Tibial nerve (tissue), 4 donors: Measurements from ENCODE around the gene ABLIM3. TPM values are rescaled to one million over a fixed set of nuclear protein-coding genes. Genes with fewer than 3 reads are reported as not detected.

Experiments used
- DNase-seq, 2 donors: peaks; one replicate each; pipeline ENCODE4 v3.0.0-alpha.2; 2019; ENCODE audit warnings: low spot score in 2 of 2
- H3K27ac ChIP-seq, 4 donors: fragments of 200-600 bp; sonication (generic) in 3 of 4; one replicate each; pipeline ENCODE4 v1.5.1; 2017 to 2019; ENCODE audit warnings: mild to moderate bottlenecking in 1 of 4
- H3K27me3 ChIP-seq, 2 donors: fragments of 200-600 bp; sonication (generic) in 1 of 2; one replicate each; pipeline versions ENCODE4 v1.5.1 to v1.6.0; 2017 to 2019
- H3K36me3 ChIP-seq, 3 donors: fragments of 200-600 bp; sonication (generic); one replicate each; pipeline ENCODE4 v1.5.1; 2018 to 2019
- H3K4me1 ChIP-seq, 4 donors: fragments of 200-600 bp; sonication (generic) in 3 of 4; one replicate each; pipeline ENCODE4 v1.5.1; 2017 to 2019
- H3K4me3 ChIP-seq, 4 donors: fragments of 200-600 bp; sonication (generic) in 3 of 4; one replicate each; pipeline ENCODE4 v1.5.1; 2017 to 2019; ENCODE audit warnings: mild to moderate bottlenecking in 1 of 4, moderate library complexity in 1 of 4
- H3K9me3 ChIP-seq, 4 donors: fragments of 200-600 bp; sonication (generic) in 3 of 4; one replicate each; pipeline ENCODE4 v1.5.1; 2017 to 2019
- EP300 ChIP-seq, 2 donors: sonication (generic); formaldehyde crosslinking; IDR thresholded peaks; one replicate each; pipeline ENCODE4 v1.6.1; 2017; ENCODE audit warnings: antibody characterized with exemption in 2 of 2, mild to moderate bottlenecking in 1 of 2
- POLR2A ChIP-seq, 2 donors: fragments of 450-650 bp; IDR thresholded peaks; one replicate each; pipeline ENCODE4 v1.6.1; 2017; ENCODE audit warnings: antibody characterized with exemption in 2 of 2, mild to moderate bottlenecking in 2 of 2, moderate library complexity in 2 of 2
- WGBS, 2 donors: methylation state at CpG; one replicate each; pipeline ENCODE4 v1.1.5; 2018; 5-methylcytosine and 5-hydroxymethylcytosine counted together
- total RNA-seq, 4 donors: library from RNA; depleted of rRNA; stranded (reverse); fragments of >200 nt; gene quantifications; one replicate each; pipeline ENCODE4 v1.1.0, GENCODE V29; 2016
- TF ChIP-seq, protein P1 (sequence below), 5 experiments: fragments of 200-600 bp in 3 of 5; fragments of 450-650 bp in 2 of 5; sonication (generic) in 3 of 5; IDR thresholded peaks; one replicate each; pipeline ENCODE4 v1.5.1; 2016 to 2019; ENCODE audit warnings: antibody characterized with exemption in 5 of 5, mild to moderate bottlenecking in 3 of 5, moderate library complexity in 2 of 5

ABLIM3 gene
- total RNA-seq, 4 donors from 2014 or later, result 50.3 to 75.3 (median 52.3) TPM

DNA sequence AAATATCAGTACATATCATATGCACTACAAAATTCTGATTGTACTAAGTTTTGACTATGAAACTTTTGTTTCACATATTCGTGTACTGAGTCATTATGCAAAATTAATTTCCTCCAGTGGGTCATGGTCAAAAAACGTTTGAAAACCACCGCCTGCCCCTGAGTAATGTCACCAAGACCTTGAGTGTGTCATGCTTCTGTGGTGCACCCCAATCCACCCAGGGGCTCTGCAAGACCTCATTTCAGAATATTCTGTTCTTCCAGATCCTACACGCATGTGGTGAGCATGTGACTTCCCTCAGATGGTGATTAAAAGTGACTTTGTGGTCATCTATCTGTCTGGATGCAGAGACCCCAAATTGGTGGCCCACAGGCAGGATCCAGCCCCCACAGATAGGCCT is 31.0 kb downstream of the ABLIM3 start:
- Histone ChIP-seq H3K27ac (peak overlapping the region in 3 of 4 donors; percentile 22 to 90 (median 69)), H3K9me3 (no peaks in the 10 kb centered on the region), H3K27me3 (no peaks in the 10 kb centered on the region), H3K4me3 (no peak overlapping the region), H3K36me3 (no peaks in the 10 kb centered on the region), H3K4me1 (peaks cover 0 to 52% (median 19%) of the 10 kb centered on the region in 4 donors)
- TF ChIP-seq EP300 (IDR thresholded peaks at IDR 0.05) (no peak), POLR2A (IDR thresholded peaks at IDR 0.05) (no peak)
- TF ChIP-seq, protein P1, sequence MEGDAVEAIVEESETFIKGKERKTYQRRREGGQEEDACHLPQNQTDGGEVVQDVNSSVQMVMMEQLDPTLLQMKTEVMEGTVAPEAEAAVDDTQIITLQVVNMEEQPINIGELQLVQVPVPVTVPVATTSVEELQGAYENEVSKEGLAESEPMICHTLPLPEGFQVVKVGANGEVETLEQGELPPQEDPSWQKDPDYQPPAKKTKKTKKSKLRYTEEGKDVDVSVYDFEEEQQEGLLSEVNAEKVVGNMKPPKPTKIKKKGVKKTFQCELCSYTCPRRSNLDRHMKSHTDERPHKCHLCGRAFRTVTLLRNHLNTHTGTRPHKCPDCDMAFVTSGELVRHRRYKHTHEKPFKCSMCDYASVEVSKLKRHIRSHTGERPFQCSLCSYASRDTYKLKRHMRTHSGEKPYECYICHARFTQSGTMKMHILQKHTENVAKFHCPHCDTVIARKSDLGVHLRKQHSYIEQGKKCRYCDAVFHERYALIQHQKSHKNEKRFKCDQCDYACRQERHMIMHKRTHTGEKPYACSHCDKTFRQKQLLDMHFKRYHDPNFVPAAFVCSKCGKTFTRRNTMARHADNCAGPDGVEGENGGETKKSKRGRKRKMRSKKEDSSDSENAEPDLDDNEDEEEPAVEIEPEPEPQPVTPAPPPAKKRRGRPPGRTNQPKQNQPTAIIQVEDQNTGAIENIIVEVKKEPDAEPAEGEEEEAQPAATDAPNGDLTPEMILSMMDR (IDR thresholded peaks at IDR 0.05), result no peak
- no peak for DNase-seq
- WGBS, 2 donors, result 34 to 43% methylated on average over 4 of the region's 4 CpGs

DNA sequence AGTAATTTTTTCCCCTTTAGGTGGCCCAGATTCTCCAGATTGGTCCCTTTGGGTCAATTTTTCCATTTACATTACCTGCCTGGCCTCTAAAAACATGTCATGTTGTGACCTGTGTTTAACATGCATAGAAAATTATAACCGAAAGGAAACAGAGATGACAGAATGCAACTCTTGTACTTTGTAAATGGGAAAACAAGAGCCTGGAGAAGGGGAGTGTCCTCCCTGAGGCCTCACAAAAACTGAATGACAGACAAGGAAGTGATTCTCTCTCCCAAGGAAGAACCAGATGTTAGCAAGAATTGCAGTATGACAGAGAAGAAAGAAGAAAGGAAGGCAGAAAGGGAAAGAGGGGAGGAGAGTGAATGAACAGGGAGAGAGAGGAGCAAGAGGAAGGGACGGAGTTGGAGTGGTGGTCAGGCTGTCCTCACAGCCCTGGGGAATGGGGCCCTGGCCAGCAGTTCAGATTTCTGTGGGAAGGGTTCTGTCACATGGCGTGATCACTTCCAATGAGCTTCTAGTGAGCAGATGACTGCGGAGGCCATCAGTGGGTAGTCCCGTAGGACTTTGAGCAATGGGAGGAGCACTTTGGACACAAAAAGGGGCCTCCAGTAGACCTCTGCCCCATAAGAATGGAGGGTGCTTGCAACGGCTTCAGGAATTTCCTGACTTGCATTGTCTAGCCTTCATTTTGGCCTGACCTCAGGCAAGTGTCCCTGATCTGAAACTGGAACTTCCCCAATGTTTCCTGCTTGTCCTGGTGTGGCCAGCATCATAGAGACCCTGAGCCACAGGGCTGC is 31.6 kb downstream of the ABLIM3 start:
- H3K27ac ChIP-seq, result peak overlapping the region; percentile 22 to 90 (median 58)
- 71 to 80% methylated on average over 6 of the region's 6 CpGs for WGBS, 2 donors

DNA sequence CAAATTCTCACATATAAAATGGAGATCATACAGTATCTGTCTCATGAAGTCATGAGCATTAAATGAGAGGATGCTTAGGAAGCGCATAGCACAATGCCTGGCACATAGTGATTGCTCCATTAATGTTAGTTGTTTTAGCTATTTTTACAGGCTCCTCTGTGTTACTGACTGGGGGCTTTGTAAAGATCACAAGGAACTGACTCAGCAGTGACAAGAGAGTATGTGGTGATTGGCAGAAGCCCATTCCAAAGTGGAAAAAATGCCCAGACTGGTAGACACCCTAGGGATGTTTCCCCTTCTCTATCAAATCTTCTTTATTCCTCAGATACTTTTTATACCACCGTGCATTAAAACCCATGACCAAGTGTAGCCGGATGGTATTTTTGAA is 33.5 kb downstream of the ABLIM3 start:
- TF ChIP-seq, protein P1 (IDR thresholded peaks at IDR 0.05), result no peak
- TF ChIP-seq POLR2A (IDR thresholded peaks at IDR 0.05), result no peak
- TF ChIP-seq EP300 (IDR thresholded peaks at IDR 0.05), result no peak
- 63 to 67% methylated on average over 3 of the region's 3 CpGs for WGBS, 2 donors
- peak overlapping the region; percentile 55 to 90 (median 73) for H3K27ac ChIP-seq
- no peaks in the 10 kb centered on the region for H3K9me3 ChIP-seq
- H3K4me1 ChIP-seq, result peaks cover 0 to 66% (median 21%) of the 10 kb centered on the region in 4 donors
- no peaks in the 10 kb centered on the region for H3K27me3 ChIP-seq
- DNase-seq, result no peak
- H3K36me3 ChIP-seq, result no peaks in the 10 kb centered on the region
- H3K4me3 ChIP-seq, result no peak overlapping the region

More for the DNA sequence above, 31.6 kb downstream of the ABLIM3 start:
- peaks cover 0 to 56% (median 19%) of the 10 kb centered on the region in 4 donors for H3K4me1 ChIP-seq
- H3K4me3 ChIP-seq, result no peak overlapping the region
- H3K27me3 ChIP-seq, result no peaks in the 10 kb centered on the region
- no peaks in the 10 kb centered on the region for H3K36me3 ChIP-seq
- no peak for DNase-seq
- TF ChIP-seq POLR2A (IDR thresholded peaks at IDR 0.05) (no peak), EP300 (IDR thresholded peaks at IDR 0.05) (no peak)
- TF ChIP-seq, protein P1 (IDR thresholded peaks at IDR 0.05), result no peak
- H3K9me3 ChIP-seq, result no peaks in the 10 kb centered on the region

DNA sequence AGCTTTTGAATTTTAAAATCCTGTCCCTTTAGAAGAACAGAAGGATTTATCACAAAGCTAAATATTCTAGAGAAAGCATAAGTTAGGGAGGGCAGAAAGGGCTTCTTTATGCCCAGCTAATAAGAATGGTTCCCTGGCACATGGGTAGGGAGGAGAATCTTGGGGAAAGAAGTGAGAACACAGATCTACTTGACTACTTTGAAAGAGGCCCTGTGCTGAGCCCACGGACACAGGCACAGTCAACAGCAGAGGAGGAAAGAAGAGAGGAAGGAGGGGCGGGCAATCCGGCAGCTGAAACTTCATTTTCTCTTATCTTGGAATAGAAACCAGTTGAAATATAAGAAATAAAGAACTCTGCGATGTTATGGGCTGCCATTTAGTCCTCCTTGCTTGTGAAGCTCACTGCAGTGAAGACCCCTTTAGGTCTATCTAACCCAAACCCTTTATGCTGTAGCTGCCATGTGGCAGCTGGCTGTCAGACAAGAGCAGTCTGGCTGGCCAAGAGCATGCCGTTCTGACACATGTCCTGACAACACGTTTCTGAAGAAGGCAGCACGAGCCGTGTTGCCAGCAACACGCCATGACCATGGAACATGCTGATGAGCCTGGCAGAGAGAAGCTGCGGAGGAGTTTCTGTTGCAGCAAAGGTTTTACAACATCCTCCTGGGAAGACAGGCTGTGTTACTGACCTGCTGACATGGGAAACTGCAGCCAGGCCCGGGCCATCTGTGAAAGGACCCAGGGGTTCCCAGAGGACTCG is 34.2 kb downstream of the ABLIM3 start:
- TF ChIP-seq EP300 (IDR thresholded peaks at IDR 0.05), result peak; percentile 28 to 65
- no peak for TF ChIP-seq POLR2A (IDR thresholded peaks at IDR 0.05)
- Histone ChIP-seq H3K4me3 (no peak overlapping the region), H3K4me1 (peaks cover 0 to 63% (median 21%) of the 10 kb centered on the region in 4 donors), H3K36me3 (no peaks in the 10 kb centered on the region), H3K27ac (peak overlapping the region; percentile 55 to 90 (median 73)), H3K9me3 (no peaks in the 10 kb centered on the region), H3K27me3 (no peaks in the 10 kb centered on the region)
- WGBS, 2 donors, result 48 to 57% methylated on average over 10 to 12 of the region's 12 CpGs
- DNase-seq, result peak in 1 of 2 donors; percentile 16

DNA sequence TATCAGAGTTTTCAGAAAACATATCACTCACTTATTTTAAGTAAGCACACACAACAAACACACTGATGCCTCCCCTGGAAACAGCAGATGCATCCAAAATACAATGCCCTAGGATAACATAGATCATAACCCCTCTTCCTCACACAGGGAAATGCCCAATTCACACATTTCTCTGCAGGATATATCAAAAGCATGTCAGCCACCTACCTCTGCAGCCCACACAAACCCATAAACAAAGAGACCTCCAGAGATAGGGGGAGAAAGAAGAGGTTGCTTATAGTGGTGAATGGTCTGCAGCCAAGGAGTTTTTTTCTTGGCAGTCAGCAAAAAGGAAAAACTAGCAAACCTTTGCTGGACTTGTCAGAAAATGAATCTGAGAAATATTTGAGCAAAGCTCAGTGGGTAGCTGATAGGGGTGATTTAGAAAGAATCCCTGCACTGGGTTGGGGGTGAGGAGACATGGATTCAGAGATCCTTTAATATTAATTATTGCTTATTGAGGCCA is 36.1 kb downstream of the ABLIM3 start:
- H3K4me1 ChIP-seq, result peaks cover 0 to 56% (median 19%) of the 10 kb centered on the region in 4 donors
- peak overlapping the region in 2 of 4 donors; percentile 86 to 90 for H3K27ac ChIP-seq
- DNase-seq, result no peak
- H3K4me3 ChIP-seq, result no peak overlapping the region
- TF ChIP-seq EP300 (IDR thresholded peaks at IDR 0.05) (no peak), POLR2A (IDR thresholded peaks at IDR 0.05) (no peak)
- TF ChIP-seq, protein P1 (IDR thresholded peaks at IDR 0.05), result no peak
- no peaks in the 10 kb centered on the region for H3K9me3 ChIP-seq
- no peaks in the 10 kb centered on the region for H3K27me3 ChIP-seq
- no peaks in the 10 kb centered on the region for H3K36me3 ChIP-seq
